GM23338 (cell line): ENCODE results near the gene ZNF507. TPM values are rescaled to one million over a fixed set of nuclear protein-coding genes. Genes with fewer than 3 reads are reported as not detected.

Source experiments
- ATAC-seq: fragments of 200-7000 bp; cut with Tn5 transposase; 3 replicates; pipeline ENCODE4 v1.9.1; 2020
- DNase-seq: peaks from one replicate; pipeline ENCODE4 v3.0.0-alpha.2; 2015; ENCODE audit warnings: low spot score
- H2AFZ ChIP-seq: fragments of 200-600 bp; sonication (generic); 2 replicates; pipeline ENCODE4 v1.8.0; 2016; ENCODE audit warnings: antibody characterized with exemption, mild to moderate bottlenecking, moderate library complexity
- H3F3A ChIP-seq: fragments of 200-600 bp; sonication (generic); replicated peaks from 2 replicates; pipeline ENCODE4 v1.8.0; 2017; ENCODE audit warnings: antibody characterized with exemption, mixed run types, low read depth
- H3K27ac ChIP-seq: fragments of 200-600 bp; sonication (generic); 2 replicates; pipeline ENCODE4 v1.6.1; 2016; ENCODE audit warnings: low read depth
- H3K27me3 ChIP-seq: fragments of 200-600 bp; sonication (generic); 2 replicates; pipeline ENCODE4 v1.8.0; 2016; ENCODE audit warnings: mild to moderate bottlenecking, mixed run types, moderate library complexity; ENCODE audit not compliant: insufficient read depth
- H3K36me3 ChIP-seq: fragments of 200-600 bp; sonication (generic); 2 replicates; pipeline ENCODE4 v1.8.0; 2016; ENCODE audit warnings: mild to moderate bottlenecking; ENCODE audit not compliant: insufficient read depth
- H3K4me1 ChIP-seq: fragments of 200-600 bp; sonication (generic); 2 replicates; pipeline ENCODE4 v1.8.0; 2016; ENCODE audit warnings: mild to moderate bottlenecking, moderate library complexity; ENCODE audit not compliant: insufficient read depth
- H3K4me2 ChIP-seq: fragments of 200-600 bp; sonication (generic); 2 replicates; pipeline ENCODE4 v1.7.1; 2017; ENCODE audit warnings: mixed run types
- H3K4me3 ChIP-seq: fragments of 200-600 bp; sonication (generic); 2 replicates; pipeline ENCODE4 v1.6.1; 2016; ENCODE audit warnings: mixed run types
- H3K79me2 ChIP-seq: fragments of 200-600 bp; sonication (generic); replicated peaks from 2 replicates; pipeline ENCODE4 v1.8.0; 2017; ENCODE audit warnings: mild to moderate bottlenecking; ENCODE audit not compliant: insufficient read depth
- H3K9me2 ChIP-seq: fragments of 200-600 bp; sonication (generic); 2 replicates; pipeline ENCODE4 v1.8.0; 2017; ENCODE audit not compliant: insufficient read depth
- H4K20me1 ChIP-seq: fragments of 200-600 bp; sonication (generic); replicated peaks from 2 replicates; pipeline ENCODE4 v1.8.0; 2017; ENCODE audit warnings: mild to moderate bottlenecking; ENCODE audit not compliant: insufficient read depth
- H3K27ac Mint-ChIP-seq: 2 replicates; pipeline ENCODE4 v1.8.0; 2020; ENCODE audit warnings: inconsistent platforms, mild to moderate bottlenecking, moderate library complexity, mixed read lengths
- H3K27me3 Mint-ChIP-seq: 3 replicates; pipeline ENCODE4 v1.8.0; 2022; ENCODE audit warnings: low read depth, mild to moderate bottlenecking, moderate library complexity, mixed read lengths, inconsistent platforms; ENCODE audit not compliant: insufficient read depth, poor library complexity
- H3K36me3 Mint-ChIP-seq: 3 replicates; pipeline ENCODE4 v1.8.0; 2021; ENCODE audit warnings: low read depth, mild to moderate bottlenecking, inconsistent platforms, moderate library complexity, mixed read lengths
- H3K4me1 Mint-ChIP-seq: 3 replicates; pipeline ENCODE4 v1.8.0; 2020; ENCODE audit warnings: mild to moderate bottlenecking, inconsistent platforms, mixed read lengths
- H3K4me3 Mint-ChIP-seq: 3 replicates; pipeline ENCODE4 v1.8.0; 2021; ENCODE audit warnings: moderate library complexity, mild to moderate bottlenecking, inconsistent platforms, mixed read lengths
- H3K9me3 Mint-ChIP-seq: 3 replicates; pipeline ENCODE4 v1.8.0; 2020; ENCODE audit warnings: moderate library complexity, mild to moderate bottlenecking, inconsistent platforms, mixed read lengths
- CREB1 ChIP-seq: fragments of 250-450 bp; sonication (Bioruptor Pico); IDR thresholded peaks from 2 replicates; pipeline ENCODE4 v1.5.0; 2020; ENCODE audit warnings: low read depth, mild to moderate bottlenecking, moderate library complexity
- EZH2 ChIP-seq: fragments of 200-600 bp; sonication (generic); IDR thresholded peaks from one replicate; pipeline ENCODE4 v1.8.0; 2017; ENCODE audit warnings: antibody characterized with exemption, mild to moderate bottlenecking, low read depth; ENCODE audit not compliant: unreplicated experiment
- EZH2phosphoT487 ChIP-seq: fragments of 200-600 bp; sonication (generic); IDR thresholded peaks from one replicate; pipeline ENCODE4 v1.8.1; 2018; ENCODE audit warnings: antibody characterized with exemption; ENCODE audit not compliant: unreplicated experiment
- NANOG ChIP-seq: IDR thresholded peaks from 2 replicates; pipeline ENCODE4 v1.6.1; 2016; ENCODE audit warnings: antibody characterized with exemption, borderline replicate concordance
- POLR2AphosphoS5 ChIP-seq: IDR thresholded peaks from 2 replicates; pipeline ENCODE4 v1.6.1; 2016; ENCODE audit warnings: antibody characterized with exemption, low read depth
- ZNF331 ChIP-seq: fragments of 250-450 bp; sonication (Bioruptor Pico); IDR thresholded peaks from 2 replicates; pipeline ENCODE4 v1.5.0; 2020; ENCODE audit warnings: low read depth, mild to moderate bottlenecking, moderate library complexity
- polyA plus RNA-seq: library from polyadenylated mRNA; unstranded; fragments of >200 nt; fragmentation: Nextera tagmentation; extraction: Ambion mirVana; gene quantifications from 2 replicates; pipeline ENCODE4 v1.2.1, GENCODE V29; 2016
- total RNA-seq: library from RNA; depleted of rRNA; stranded (reverse); fragments of >200 nt; shearing (Covaris generic); gene quantifications from 2 replicates; pipeline ENCODE4 v1.2.3, GENCODE V29; 2014
- TF ChIP-seq, protein P1 (sequence below): fragments of 250-450 bp; sonication (Bioruptor Pico); IDR thresholded peaks from 2 replicates; pipeline ENCODE4 v1.5.0; 2020; ENCODE audit warnings: mild to moderate bottlenecking, moderate library complexity
- TF ChIP-seq, protein P2 (sequence below): IDR thresholded peaks from one replicate; pipeline ENCODE4 v1.6.1; 2018; ENCODE audit warnings: antibody characterized with exemption; ENCODE audit not compliant: unreplicated experiment
- TF ChIP-seq, protein P3 (sequence below), 2 experiments: fragments of 200-600 bp in 1 of 2; sonication (generic) in 1 of 2; conservative IDR thresholded peaks; 2 replicates each; pipeline versions ENCODE4 v1.5.1 to v1.6.1; 2016 to 2017; ENCODE audit warnings: antibody characterized with exemption in 2 of 2, low read depth in 2 of 2, mild to moderate bottlenecking in 2 of 2, moderate library complexity in 1 of 2

Gene ZNF507
- total and polyA plus RNA-seq, 2 experiments from 2014 or later: 10.4 to 23.4 TPM

DNA sequence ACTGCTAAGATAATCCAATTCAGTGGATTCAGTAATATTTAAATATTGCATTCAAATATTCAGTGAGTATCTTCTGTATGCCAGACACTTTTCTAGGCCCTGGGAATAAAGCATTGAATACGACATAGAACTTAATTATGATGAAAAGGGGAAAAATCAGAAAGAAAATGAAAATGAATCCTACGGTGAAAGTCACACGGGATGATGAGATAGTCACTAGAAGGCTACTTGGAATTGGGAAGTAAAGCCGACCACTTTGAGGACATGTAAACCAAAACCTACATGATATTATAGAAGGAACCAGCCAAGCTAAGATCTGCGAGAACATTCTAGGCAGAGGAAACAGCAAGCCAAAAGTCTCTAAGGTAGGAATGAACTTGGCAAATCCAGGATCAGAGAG lies 70.3 kb downstream of the ZNF507 start:
- H3K36me3 Mint-ChIP-seq: peaks cover 73% of the 10 kb centered on the region
- Histone ChIP-seq H2AFZ (no peak overlapping the region), H3K4me2 (no peak overlapping the region), H3K27ac (no peak overlapping the region), H3K36me3 (peaks cover 35% of the 10 kb centered on the region), H3K9me2 (no peaks in the 10 kb centered on the region), H3K27me3 (no peaks in the 10 kb centered on the region), H3K4me1 (no peaks in the 10 kb centered on the region), H3K79me2 (0 out of 2 replicates have a peak, but pooled peaks cover 11% of the 10 kb centered on the region), H4K20me1 (peaks cover 7% of the 10 kb centered on the region), H3F3A (no peaks in the 10 kb centered on the region), H3K4me3 (no peak overlapping the region)
- DNase-seq (no peak), ATAC-seq (no peak)
- TF ChIP-seq, protein P1, sequence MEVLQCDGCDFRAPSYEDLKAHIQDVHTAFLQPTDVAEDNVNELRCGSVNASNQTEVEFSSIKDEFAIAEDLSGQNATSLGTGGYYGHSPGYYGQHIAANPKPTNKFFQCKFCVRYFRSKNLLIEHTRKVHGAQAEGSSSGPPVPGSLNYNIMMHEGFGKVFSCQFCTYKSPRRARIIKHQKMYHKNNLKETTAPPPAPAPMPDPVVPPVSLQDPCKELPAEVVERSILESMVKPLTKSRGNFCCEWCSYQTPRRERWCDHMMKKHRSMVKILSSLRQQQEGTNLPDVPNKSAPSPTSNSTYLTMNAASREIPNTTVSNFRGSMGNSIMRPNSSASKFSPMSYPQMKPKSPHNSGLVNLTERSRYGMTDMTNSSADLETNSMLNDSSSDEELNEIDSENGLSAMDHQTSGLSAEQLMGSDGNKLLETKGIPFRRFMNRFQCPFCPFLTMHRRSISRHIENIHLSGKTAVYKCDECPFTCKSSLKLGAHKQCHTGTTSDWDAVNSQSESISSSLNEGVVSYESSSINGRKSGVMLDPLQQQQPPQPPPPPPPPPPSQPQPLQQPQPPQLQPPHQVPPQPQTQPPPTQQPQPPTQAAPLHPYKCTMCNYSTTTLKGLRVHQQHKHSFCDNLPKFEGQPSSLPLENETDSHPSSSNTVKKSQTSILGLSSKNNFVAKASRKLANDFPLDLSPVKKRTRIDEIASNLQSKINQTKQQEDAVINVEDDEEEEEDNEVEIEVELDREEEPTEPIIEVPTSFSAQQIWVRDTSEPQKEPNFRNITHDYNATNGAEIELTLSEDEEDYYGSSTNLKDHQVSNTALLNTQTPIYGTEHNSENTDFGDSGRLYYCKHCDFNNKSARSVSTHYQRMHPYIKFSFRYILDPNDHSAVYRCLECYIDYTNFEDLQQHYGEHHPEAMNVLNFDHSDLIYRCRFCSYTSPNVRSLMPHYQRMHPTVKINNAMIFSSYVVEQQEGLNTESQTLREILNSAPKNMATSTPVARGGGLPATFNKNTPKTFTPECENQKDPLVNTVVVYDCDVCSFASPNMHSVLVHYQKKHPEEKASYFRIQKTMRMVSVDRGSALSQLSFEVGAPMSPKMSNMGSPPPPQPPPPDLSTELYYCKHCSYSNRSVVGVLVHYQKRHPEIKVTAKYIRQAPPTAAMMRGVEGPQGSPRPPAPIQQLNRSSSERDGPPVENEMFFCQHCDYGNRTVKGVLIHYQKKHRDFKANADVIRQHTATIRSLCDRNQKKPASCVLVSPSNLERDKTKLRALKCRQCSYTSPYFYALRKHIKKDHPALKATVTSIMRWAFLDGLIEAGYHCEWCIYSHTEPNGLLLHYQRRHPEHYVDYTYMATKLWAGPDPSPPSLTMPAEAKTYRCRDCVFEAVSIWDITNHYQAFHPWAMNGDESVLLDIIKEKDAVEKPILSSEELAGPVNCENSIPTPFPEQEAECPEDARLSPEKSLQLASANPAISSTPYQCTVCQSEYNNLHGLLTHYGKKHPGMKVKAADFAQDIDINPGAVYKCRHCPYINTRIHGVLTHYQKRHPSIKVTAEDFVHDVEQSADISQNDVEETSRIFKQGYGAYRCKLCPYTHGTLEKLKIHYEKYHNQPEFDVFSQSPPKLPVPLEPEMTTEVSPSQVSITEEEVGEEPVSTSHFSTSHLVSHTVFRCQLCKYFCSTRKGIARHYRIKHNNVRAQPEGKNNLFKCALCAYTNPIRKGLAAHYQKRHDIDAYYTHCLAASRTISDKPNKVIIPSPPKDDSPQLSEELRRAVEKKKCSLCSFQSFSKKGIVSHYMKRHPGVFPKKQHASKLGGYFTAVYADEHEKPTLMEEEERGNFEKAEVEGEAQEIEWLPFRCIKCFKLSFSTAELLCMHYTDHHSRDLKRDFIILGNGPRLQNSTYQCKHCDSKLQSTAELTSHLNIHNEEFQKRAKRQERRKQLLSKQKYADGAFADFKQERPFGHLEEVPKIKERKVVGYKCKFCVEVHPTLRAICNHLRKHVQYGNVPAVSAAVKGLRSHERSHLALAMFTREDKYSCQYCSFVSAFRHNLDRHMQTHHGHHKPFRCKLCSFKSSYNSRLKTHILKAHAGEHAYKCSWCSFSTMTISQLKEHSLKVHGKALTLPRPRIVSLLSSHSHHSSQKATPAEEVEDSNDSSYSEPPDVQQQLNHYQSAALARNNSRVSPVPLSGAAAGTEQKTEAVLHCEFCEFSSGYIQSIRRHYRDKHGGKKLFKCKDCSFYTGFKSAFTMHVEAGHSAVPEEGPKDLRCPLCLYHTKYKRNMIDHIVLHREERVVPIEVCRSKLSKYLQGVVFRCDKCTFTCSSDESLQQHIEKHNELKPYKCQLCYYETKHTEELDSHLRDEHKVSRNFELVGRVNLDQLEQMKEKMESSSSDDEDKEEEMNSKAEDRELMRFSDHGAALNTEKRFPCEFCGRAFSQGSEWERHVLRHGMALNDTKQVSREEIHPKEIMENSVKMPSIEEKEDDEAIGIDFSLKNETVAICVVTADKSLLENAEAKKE (CRISPR knock-in tag): no peak
- TF ChIP-seq EZH2phosphoT487 (no peak), POLR2AphosphoS5 (no peak), ZNF331 (no peak)
- H3K27me3 Mint-ChIP-seq: peaks cover 3% of the 10 kb centered on the region
- H3K4me1 Mint-ChIP-seq: peaks cover 4% of the 10 kb centered on the region; the same call in 2 of the 3 replicates
- H3K27ac Mint-ChIP-seq: no peak overlapping the region
- H3K9me3 Mint-ChIP-seq: no peaks in the 10 kb centered on the region
- H3K4me3 Mint-ChIP-seq: no peak overlapping the region

DNA sequence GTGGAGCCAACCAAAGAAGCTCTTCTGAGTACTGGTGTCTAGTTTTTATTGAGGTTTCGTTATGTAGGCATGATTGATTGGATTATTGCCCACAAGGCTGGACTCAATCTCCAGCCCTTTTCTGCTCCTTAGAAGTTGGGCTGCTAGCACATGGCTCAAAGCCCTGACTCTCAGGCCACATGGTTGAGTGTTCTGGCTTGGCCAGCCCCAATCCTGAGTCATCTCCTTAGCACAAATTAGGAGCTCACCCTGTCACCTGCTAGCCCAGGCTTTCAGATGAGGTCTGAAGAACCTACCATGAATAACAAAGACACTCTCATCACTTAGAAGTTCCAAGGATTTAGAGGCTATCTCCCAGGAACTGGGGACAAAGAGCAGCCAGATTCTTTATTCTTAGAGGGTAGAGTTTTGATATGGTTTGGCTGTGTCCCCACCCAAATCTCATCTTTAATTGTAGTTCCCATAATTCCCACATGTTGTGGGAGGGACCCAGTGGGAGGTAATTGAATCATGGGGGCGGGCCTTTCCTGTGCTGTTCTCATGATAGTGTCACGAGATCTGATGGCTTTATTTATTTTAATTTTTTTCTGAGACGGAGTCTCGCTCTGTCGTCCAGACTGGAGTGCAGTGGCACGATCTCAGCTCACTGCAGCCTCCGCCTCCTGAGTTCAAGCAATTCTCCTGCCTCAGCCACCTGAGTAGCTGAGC lies 71.5 kb downstream of the ZNF507 start:
- DNase-seq (no peak), ATAC-seq (peak; percentile 51)
- Histone ChIP-seq H3K36me3 (peaks cover 27% of the 10 kb centered on the region), H4K20me1 (no peaks in the 10 kb centered on the region; the same call in none of the 2 replicates), H3K4me2 (no peak overlapping the region), H3K79me2 (0 out of 2 replicates have a peak, but pooled peaks cover 11% of the 10 kb centered on the region), H3K9me2 (no peaks in the 10 kb centered on the region), H3K4me3 (no peak overlapping the region), H2AFZ (no peak overlapping the region), H3K27ac (no peak overlapping the region), H3F3A (no peaks in the 10 kb centered on the region), H3K4me1 (no peaks in the 10 kb centered on the region), H3K27me3 (no peaks in the 10 kb centered on the region)
- peaks cover 4% of the 10 kb centered on the region; the same call in 2 of the 3 replicates for H3K4me1 Mint-ChIP-seq
- H3K9me3 Mint-ChIP-seq: no peaks in the 10 kb centered on the region
- H3K36me3 Mint-ChIP-seq: peaks cover 66% of the 10 kb centered on the region
- no peak overlapping the region for H3K4me3 Mint-ChIP-seq
- peaks cover 3% of the 10 kb centered on the region for H3K27me3 Mint-ChIP-seq
- peak overlapping the region; percentile 66 for H3K27ac Mint-ChIP-seq
- TF ChIP-seq EZH2: no peak
- no peak for TF ChIP-seq NANOG
- TF ChIP-seq, protein P2, sequence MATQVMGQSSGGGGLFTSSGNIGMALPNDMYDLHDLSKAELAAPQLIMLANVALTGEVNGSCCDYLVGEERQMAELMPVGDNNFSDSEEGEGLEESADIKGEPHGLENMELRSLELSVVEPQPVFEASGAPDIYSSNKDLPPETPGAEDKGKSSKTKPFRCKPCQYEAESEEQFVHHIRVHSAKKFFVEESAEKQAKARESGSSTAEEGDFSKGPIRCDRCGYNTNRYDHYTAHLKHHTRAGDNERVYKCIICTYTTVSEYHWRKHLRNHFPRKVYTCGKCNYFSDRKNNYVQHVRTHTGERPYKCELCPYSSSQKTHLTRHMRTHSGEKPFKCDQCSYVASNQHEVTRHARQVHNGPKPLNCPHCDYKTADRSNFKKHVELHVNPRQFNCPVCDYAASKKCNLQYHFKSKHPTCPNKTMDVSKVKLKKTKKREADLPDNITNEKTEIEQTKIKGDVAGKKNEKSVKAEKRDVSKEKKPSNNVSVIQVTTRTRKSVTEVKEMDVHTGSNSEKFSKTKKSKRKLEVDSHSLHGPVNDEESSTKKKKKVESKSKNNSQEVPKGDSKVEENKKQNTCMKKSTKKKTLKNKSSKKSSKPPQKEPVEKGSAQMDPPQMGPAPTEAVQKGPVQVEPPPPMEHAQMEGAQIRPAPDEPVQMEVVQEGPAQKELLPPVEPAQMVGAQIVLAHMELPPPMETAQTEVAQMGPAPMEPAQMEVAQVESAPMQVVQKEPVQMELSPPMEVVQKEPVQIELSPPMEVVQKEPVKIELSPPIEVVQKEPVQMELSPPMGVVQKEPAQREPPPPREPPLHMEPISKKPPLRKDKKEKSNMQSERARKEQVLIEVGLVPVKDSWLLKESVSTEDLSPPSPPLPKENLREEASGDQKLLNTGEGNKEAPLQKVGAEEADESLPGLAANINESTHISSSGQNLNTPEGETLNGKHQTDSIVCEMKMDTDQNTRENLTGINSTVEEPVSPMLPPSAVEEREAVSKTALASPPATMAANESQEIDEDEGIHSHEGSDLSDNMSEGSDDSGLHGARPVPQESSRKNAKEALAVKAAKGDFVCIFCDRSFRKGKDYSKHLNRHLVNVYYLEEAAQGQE: no peak
- TF ChIP-seq EZH2phosphoT487: no peak
- no peak for TF ChIP-seq POLR2AphosphoS5
- TF ChIP-seq, protein P3, sequence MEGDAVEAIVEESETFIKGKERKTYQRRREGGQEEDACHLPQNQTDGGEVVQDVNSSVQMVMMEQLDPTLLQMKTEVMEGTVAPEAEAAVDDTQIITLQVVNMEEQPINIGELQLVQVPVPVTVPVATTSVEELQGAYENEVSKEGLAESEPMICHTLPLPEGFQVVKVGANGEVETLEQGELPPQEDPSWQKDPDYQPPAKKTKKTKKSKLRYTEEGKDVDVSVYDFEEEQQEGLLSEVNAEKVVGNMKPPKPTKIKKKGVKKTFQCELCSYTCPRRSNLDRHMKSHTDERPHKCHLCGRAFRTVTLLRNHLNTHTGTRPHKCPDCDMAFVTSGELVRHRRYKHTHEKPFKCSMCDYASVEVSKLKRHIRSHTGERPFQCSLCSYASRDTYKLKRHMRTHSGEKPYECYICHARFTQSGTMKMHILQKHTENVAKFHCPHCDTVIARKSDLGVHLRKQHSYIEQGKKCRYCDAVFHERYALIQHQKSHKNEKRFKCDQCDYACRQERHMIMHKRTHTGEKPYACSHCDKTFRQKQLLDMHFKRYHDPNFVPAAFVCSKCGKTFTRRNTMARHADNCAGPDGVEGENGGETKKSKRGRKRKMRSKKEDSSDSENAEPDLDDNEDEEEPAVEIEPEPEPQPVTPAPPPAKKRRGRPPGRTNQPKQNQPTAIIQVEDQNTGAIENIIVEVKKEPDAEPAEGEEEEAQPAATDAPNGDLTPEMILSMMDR (conservative IDR thresholded peaks at IDR 0.05; ENCODE audit: low read depth in 2 of 2): no peak
- TF ChIP-seq CREB1: no peak
